ENCODE results near the gene LMBR1L. TPM values are rescaled to one million over a fixed set of nuclear protein-coding genes. Genes with fewer than 3 reads are reported as not detected.

Gene LMBR1L
- total and polyA plus RNA-seq, 2 of the 8 experiments (the other 6 are each of a cell fraction or from before 2014, with no cell fraction given): 36.6 to 49.6 TPM

DNA sequence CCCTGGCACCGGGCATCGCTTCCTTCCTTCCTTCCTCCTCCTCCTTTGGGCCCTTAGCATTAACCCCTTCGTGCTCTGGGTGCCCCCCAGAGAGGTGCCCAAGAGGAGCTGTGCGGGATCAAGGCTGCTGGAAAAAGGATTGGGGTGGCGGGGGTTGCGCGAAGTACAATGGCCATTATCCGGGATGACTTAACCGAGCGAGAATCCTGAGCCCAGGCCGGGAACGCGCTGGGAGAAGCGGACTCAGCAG, 18.9 kb downstream of the LMBR1L start:
- Histone ChIP-seq H3K9ac (replicated peaks in 1 of 4; ENCODE audit: extremely low read depth in 1 of 4, low read depth in 3 of 4, low read length in 3 of 4) (no peak overlapping the region), H4K91ac (replicated peaks; ENCODE audit: insufficient read length, low read length) (no peak overlapping the region), H3K14ac (ENCODE audit: insufficient read length) (no peak overlapping the region), H2BK15ac (ENCODE audit: low read length) (no peak overlapping the region), H3K56ac (replicated peaks; ENCODE audit: insufficient read length, low read depth, low read length) (no peak overlapping the region), H2BK5ac (ENCODE audit: low read depth, low read length) (no peak overlapping the region), H4K5ac (ENCODE audit: insufficient read length, low read depth, low read length) (no peak overlapping the region), H2AK5ac (ENCODE audit: low read depth, low read length) (no peak overlapping the region), H2BK120ac (replicated peaks; ENCODE audit: low read depth, low read length) (no peak overlapping the region), H3K79me2 (ENCODE audit: control insufficient read depth in 1 of 2, insufficient read depth in 2 of 2, low read length in 2 of 2) (no peaks in the 10 kb centered on the region), H3K18ac (ENCODE audit: extremely low read depth, low read length) (no peak overlapping the region), H3K36me3 (ENCODE audit: control insufficient read depth in 2 of 4, insufficient read depth in 4 of 4, low read length in 3 of 4) (peaks cover 0 to 6% (median under 1%) of the 10 kb centered on the region in 4 experiments; a peak in 3 of 8 replicates), H4K20me1 (replicated peaks in 1 of 2; ENCODE audit: control insufficient read depth in 1 of 2, insufficient read depth in 2 of 2, low read length in 2 of 2) (peaks cover 5 to 9% of the 10 kb centered on the region in 2 experiments), H3K4ac (replicated peaks; ENCODE audit: insufficient read length, low read depth, low read length) (no peak overlapping the region), H3K23me2 (ENCODE audit: low read depth, low read length) (peaks cover 13% of the 10 kb centered on the region), H3K27ac (ENCODE audit: low read depth, low read length) (no peak overlapping the region), H3K23ac (ENCODE audit: insufficient read length) (no peak overlapping the region), H3K4me2 (ENCODE audit: insufficient read depth in 1 of 2, low read depth in 2 of 2, low read length in 2 of 2) (peak overlapping the region; percentile 45 to 75), H2BK12ac (ENCODE audit: low read depth, low read length) (no peak overlapping the region), H2AFZ (ENCODE audit: low read length) (no peak overlapping the region), H3K4me3 (ENCODE audit: extremely low read depth in 1 of 4, insufficient read depth in 2 of 4, low read depth in 3 of 4, low read length in 4 of 4) (peak overlapping the region in 2 of 4 experiments; percentile 12 to 50; a peak in 4 of 8 replicates), H4K8ac (ENCODE audit: extremely low read depth, insufficient read depth, low read length) (no peak overlapping the region), H2BK20ac (ENCODE audit: low read length) (no peak overlapping the region), H3K79me1 (ENCODE audit: low read depth, low read length) (no peaks in the 10 kb centered on the region), H3K27me3 (replicated peaks in 1 of 4; ENCODE audit: control insufficient read depth in 3 of 4, extremely low read depth in 1 of 4, insufficient read depth in 3 of 4, low read length in 3 of 4) (peaks cover 58 to 85% (median 80%) of the 10 kb centered on the region in 4 experiments), H3K4me1 (replicated peaks in 1 of 4; ENCODE audit: control insufficient read depth in 3 of 4, insufficient read depth in 4 of 4, low read length in 3 of 4) (peaks cover 0 to 47% (median 20%) of the 10 kb centered on the region in 4 experiments; a peak in 6 of 7 replicates), H3K9me3 (ENCODE audit: insufficient read depth in 2 of 2, low read depth in 1 of 2, low read length in 1 of 2) (no peaks in the 10 kb centered on the region; a peak in 1 of 4 replicates)
- FAIRE-seq (no peak), DNase-seq (ENCODE audit: low read depth in 1 of 2, low spot score in 2 of 2) (no peak)
- POLR2A ChIA-PET (ENCODE audit: partially characterized antibody): interaction anchor here (0.8 to 6.4 kb wide), 13 partner anchors 13 to 226 kb away, joined by 3 to 66 read pairs (median 5); partner anchors contain the start of genes KMT2D, LMBR1L, RHEBL1 and RND1
- CTCF ChIA-PET (ENCODE audit: partially characterized antibody): interaction anchor here (0.8 to 11.2 kb wide), 22 partner anchors 10 to 487 kb away, joined by 3 to 178 read pairs (median 5); partner anchors contain the start of genes DDN, LMBR1L, RHEBL1 and TUBA1B
- TF ChIP-seq POLR2A (IDR thresholded peaks at IDR 0.05; ENCODE audit: control extremely low read depth in 1 of 2, low read depth in 2 of 2, low read length in 2 of 2): no peak
- TF ChIP-seq EZH2 (IDR thresholded peaks at IDR 0.05; ENCODE audit: low read depth, low read length, severe bottlenecking): no peak
- 7% methylated on average over 10 of the region's 14 CpGs; no CpG with 5 or more reads in 1 of the 2 experiments for WGBS, 2 experiments (ENCODE audit: extremely low coverage in 1 of 2, insufficient coverage in 1 of 2, insufficient read length in 1 of 2, insufficient replicate concordance in 2 of 2, low coverage in 1 of 2, low lambda C conversion rate in 2 of 2, missing lambda C conversion rate in 1 of 2)

Measured in H1 (cell line).